NT2/D1 (cell line): ENCODE data around the gene IKZF5.

ENCODE experiments used
- DNase-seq: peaks from one replicate; pipeline ENCODE4 v3.0.0-alpha.2; 2011; ENCODE audit warnings: low read depth, low spot score
- H3K27me3 ChIP-seq: 2 replicates; pipeline ENCODE4 v1.6.0; 2011; ENCODE audit warnings: mild to moderate bottlenecking; ENCODE audit not compliant: insufficient read length, insufficient read depth
- H3K36me3 ChIP-seq: 2 replicates; pipeline ENCODE4 v1.6.1; 2011; ENCODE audit warnings: mild to moderate bottlenecking, low read length, mixed read lengths; ENCODE audit not compliant: insufficient read depth, insufficient read length
- H3K4me1 ChIP-seq: 2 replicates; pipeline ENCODE4 v1.5.1; 2011; ENCODE audit not compliant: insufficient read depth, insufficient read length
- H3K4me3 ChIP-seq: 2 replicates; pipeline ENCODE4 v1.5.1; 2011; ENCODE audit warnings: low read depth; ENCODE audit not compliant: insufficient read length
- H3K9ac ChIP-seq: 2 replicates; pipeline ENCODE4 v1.6.0; 2011; ENCODE audit warnings: low read depth; ENCODE audit not compliant: insufficient read length
- H3K9me3 ChIP-seq: 2 replicates; pipeline ENCODE4 v1.5.1; 2011; ENCODE audit warnings: mild to moderate bottlenecking, low read length; ENCODE audit not compliant: insufficient read depth
- SUZ12 ChIP-seq: IDR thresholded peaks from 2 replicates; pipeline ENCODE4 v1.6.1; 2011; ENCODE audit not compliant: insufficient read length, insufficient read depth; ENCODE audit errors: extremely low read depth
- YY1 ChIP-seq: IDR thresholded peaks from 2 replicates; pipeline ENCODE4 v1.6.1; 2011; ENCODE audit not compliant: insufficient read length, insufficient read depth
- ZNF274 ChIP-seq: IDR thresholded peaks from 2 replicates; pipeline ENCODE4 v1.6.1; 2011; ENCODE audit warnings: mild to moderate bottlenecking, low read depth, low read length

IKZF5 gene

DNA sequence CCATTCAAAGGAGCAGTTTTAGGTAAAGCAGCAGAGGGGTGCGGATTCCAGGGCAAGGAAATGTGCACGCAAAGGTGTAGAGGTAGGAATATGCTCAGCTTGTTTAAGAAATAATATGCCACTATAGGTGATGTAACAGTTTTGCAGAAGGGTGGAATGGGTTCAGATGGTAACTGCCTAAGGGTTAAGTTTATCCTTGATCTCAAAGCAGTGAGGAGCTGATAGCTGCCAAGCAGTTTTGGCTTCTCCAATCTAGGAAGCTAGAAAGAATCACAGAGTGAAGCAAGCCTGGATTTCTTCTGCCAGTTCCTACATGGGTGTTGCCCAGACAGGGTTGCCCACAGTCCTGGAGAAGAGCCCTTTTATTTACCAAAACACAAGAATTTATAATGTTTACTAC is 6.2 kb upstream of the IKZF5 start:
- no peaks in the 10 kb centered on the region for H3K36me3 ChIP-seq
- no peak overlapping the region for H3K4me3 ChIP-seq
- TF ChIP-seq SUZ12, result no peak
- TF ChIP-seq ZNF274, result no peak
- no peak for TF ChIP-seq YY1
- H3K9me3 ChIP-seq, result peaks cover 3% of the 10 kb centered on the region; the same call in 1 of the 2 replicates
- H3K27me3 ChIP-seq, result peaks cover 11% of the 10 kb centered on the region
- H3K9ac ChIP-seq, result no peak overlapping the region
- no peaks in the 10 kb centered on the region for H3K4me1 ChIP-seq
- no peak for DNase-seq

DNA sequence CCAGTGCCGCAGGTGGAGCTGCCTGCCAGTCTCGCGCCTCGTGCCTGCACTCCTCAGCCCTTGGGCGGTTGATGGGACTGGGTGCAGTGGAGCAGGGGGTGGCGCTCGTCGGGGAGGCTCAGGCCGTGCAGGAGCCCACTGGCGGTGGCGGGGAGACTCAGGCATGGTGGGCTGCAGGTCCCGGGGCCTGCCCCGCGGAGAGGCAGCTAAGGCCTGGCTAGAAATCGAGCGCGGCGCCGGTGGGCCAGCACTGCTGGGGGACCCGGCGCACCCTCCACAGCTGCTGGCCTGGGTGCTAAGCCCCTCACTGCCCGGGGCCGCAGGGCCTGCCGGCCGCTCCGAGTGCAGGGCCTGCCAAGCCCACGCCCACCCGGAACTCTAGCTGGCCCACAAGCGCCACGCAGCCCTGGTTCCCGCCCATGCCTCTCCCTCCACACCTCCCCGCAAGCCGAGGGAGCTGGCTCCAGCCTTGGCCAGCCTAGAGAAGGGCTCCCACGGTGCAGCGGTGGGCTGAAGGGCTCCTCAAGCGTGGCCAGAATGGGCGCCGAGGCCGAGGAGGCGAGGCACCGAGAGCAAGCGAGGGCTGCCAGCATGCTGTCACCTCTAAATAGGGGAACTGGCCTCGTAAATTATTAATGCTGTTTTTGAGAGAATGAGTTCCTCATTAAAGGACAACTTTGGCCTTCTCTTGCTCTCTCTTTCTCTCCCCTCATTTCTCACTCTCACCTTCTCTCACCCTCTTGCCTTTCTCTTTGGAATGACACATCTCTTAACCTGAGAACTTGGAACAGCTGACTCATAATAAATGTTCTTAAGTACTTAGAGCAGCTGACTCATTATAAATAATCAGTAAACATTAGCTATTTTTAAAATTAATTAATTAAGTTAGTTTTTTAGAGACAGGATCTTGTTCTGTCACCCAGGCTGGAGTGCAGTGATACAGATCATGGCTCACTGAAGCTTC is 5.1 kb upstream of the IKZF5 start:
- Histone ChIP-seq H3K4me1 (no peaks in the 10 kb centered on the region), H3K36me3 (no peaks in the 10 kb centered on the region), H3K9me3 (peaks cover 3% of the 10 kb centered on the region; the same call in 1 of the 2 replicates), H3K4me3 (no peak overlapping the region), H3K9ac (no peak overlapping the region), H3K27me3 (peaks cover 18% of the 10 kb centered on the region)
- TF ChIP-seq SUZ12, result no peak
- no peak for DNase-seq

DNA sequence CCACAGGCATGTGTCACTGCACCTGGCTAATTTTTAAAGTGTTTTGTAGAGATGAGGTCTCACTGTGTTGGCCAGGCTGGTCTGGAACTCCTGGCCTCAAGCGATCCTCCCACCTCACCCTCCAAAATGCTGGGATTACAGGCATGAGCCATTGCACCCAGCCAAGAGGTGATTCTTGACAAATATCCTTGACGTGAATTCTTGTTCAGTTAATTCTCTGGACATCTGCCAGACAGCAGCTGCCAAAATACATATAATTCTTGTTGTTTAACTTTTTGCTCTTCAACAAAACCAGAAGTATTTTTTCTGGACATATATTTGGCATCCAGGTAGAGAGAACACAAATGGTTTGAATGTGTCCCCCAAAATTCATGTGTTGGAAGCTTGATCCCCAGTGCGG is 3.4 kb upstream of the IKZF5 start:
- DNase-seq, result no peak
- H3K4me3 ChIP-seq, result no peak overlapping the region
- TF ChIP-seq SUZ12, result no peak
- no peak for TF ChIP-seq ZNF274
- TF ChIP-seq YY1, result no peak
- H3K9me3 ChIP-seq, result no peaks in the 10 kb centered on the region; the same call in 1 of the 2 replicates
- peaks cover 18% of the 10 kb centered on the region for H3K27me3 ChIP-seq
- H3K4me1 ChIP-seq, result peaks cover 3% of the 10 kb centered on the region
- no peaks in the 10 kb centered on the region for H3K36me3 ChIP-seq
- no peak overlapping the region for H3K9ac ChIP-seq

DNA sequence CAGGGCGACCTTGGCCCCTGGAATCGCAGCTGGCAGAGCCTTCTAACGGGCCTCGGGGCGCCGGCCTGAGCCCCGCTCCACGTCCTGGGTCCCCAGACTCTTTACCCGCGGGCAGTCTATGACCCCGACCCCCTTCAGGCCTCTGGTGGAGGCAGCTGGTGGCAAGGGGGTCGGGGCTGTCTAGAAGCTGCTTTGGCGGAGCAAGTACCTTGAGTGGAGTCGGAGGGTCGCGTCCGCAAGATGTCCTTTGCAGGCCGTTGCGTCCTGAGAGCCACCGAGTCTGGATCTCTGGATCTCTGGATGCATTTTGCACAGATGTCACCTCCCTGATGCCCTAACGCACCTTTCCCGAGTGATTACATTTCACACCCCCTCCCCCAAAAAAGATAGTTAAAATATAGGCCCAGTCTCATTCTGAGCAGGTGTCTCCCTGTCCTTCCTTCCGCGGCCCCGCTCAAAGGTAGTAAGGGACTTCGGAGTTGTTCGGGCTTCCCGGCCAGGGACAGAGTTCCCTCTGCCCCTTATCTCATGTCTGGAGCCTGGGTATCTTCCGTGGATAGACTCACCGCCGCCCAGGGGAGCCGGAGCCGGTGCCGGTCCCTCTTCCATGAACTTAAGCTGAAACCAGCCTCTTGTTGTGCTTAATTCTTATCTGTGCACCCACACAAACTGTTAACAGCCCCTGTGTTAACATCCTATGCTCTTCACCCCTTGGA is 668 bp upstream of the IKZF5 start:
- Histone ChIP-seq H3K36me3 (peaks cover 3% of the 10 kb centered on the region), H3K27me3 (peaks cover 18% of the 10 kb centered on the region), H3K4me1 (peaks cover 3% of the 10 kb centered on the region), H3K4me3 (peak overlapping the region; percentile 69), H3K9ac (peak overlapping the region; percentile 86), H3K9me3 (no peaks in the 10 kb centered on the region; the same call in 1 of the 2 replicates)
- TF ChIP-seq SUZ12 (no peak), ZNF274 (no peak), YY1 (no peak)
- no peak for DNase-seq

DNA sequence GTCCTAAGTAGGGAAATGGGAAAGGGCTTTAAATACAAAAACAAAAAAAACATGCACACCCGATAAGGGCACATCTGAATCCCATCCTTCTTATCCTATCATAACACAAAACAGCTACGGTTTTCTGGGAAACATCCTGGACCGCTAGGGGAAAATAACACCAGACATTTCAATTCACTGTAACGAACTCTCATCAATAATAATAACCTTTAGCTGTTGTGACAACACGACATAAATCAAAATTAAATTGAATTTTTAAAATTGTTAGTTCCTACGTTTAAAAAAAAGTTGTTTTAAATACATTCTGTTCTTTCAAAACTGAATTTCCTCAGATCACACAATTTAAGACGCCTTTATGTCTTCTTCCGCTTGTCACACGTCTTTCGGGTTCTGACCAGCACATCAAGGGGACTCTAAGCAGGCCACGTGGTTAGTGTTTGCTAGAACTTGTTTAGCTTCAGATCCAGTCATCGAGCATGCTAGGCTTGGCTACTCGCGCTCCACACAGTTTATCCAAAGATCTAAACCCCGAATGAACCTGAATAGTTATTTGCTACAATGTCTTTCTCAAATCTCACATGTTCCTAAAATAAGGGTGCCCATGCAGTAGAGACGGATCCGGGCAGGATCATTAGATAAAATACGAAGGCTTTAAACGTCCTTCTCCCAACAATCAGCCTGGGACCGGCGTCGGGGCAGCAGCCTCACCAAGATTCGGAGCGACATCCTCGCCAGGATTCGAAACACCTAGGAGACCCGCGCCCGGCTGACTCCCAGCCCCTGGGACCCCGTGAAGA is 839 bp downstream of the IKZF5 start:
- DNase-seq, result no peak
- H3K9me3 ChIP-seq, result no peaks in the 10 kb centered on the region
- peaks cover 18% of the 10 kb centered on the region for H3K27me3 ChIP-seq
- no peak for TF ChIP-seq YY1
- TF ChIP-seq ZNF274, result no peak
- TF ChIP-seq SUZ12, result no peak
- peak overlapping the region; percentile 86 for H3K9ac ChIP-seq
- peak overlapping the region; percentile 84 for H3K4me3 ChIP-seq
- peaks cover 3% of the 10 kb centered on the region for H3K36me3 ChIP-seq
- peaks cover 3% of the 10 kb centered on the region for H3K4me1 ChIP-seq

DNA sequence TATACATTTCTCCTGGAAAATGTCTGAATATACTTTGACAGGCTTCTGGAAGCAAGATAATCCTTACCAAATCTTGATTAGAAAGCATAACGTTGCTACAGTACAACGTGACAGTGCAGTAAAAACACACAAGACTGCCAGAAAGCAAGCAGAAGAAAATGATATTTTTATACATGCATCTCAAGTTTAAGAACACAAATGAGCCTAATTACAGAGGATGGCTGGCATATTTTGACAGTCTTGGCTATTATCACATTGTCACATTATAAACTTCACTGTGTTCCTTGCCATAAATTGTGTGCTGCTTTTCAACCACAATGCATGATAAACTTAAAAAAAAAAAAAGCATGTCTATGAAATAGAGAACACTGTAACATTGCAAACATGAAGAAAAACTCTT is 4.3 kb downstream of the IKZF5 start:
- Histone ChIP-seq H3K9me3 (no peaks in the 10 kb centered on the region), H3K4me3 (no peak overlapping the region), H3K9ac (no peak overlapping the region), H3K4me1 (peaks cover 3% of the 10 kb centered on the region), H3K36me3 (peaks cover 3% of the 10 kb centered on the region), H3K27me3 (peaks cover 2% of the 10 kb centered on the region)
- DNase-seq, result no peak
- TF ChIP-seq ZNF274, result no peak
- no peak for TF ChIP-seq SUZ12
- TF ChIP-seq YY1, result no peak

DNA sequence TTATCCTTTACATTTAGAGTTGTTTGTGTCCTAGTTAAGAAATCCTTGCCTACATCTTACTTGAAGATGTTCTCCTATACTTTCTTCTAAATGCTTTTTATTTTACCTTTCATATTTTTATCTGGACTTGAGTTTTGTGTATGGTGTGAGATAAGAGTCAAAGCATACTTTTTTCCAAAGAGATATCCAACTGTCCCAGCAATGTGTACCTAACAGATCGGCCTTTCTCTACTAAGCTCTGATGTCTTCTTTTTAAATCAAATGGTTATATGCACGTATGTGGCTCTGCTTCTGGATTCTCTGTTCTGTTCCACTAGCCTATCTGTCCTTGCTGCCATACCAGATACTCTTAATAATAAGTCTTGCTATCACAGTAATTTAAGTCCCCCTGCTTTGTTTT is 7.2 kb downstream of the IKZF5 start:
- H3K4me3 ChIP-seq, result no peak overlapping the region
- H3K9me3 ChIP-seq, result no peaks in the 10 kb centered on the region
- TF ChIP-seq YY1, result no peak
- TF ChIP-seq ZNF274, result no peak
- no peak for TF ChIP-seq SUZ12
- no peaks in the 10 kb centered on the region for H3K27me3 ChIP-seq
- H3K36me3 ChIP-seq, result peaks cover 14% of the 10 kb centered on the region
- no peak overlapping the region for H3K9ac ChIP-seq
- DNase-seq, result no peak
- H3K4me1 ChIP-seq, result no peaks in the 10 kb centered on the region
